ENCODE results near the gene DMPK.

The DMPK gene

GRCh38 chr19:45782162-45782691, at the start of gene DMPK:
Gene DMPK, minus strand, starts transcription at chr19:45782490. Its CDS starts 138 bp downstream, at chr19:45782352.
- no peak for DNase-seq

- no peak for DNase-seq
Observed at GRCh38 chr19:45828945-45829344, 46.7 kb upstream of the DMPK start.

- DNase-seq = no peak
Observed at GRCh38 chr19:45828523-45828922, 46.2 kb upstream of the DMPK start.

GRCh38 chr19:45827459-45828093, 45.3 kb upstream of the DMPK start:
- no peak for DNase-seq

GRCh38 chr19:45826934-45827333, 44.6 kb upstream of the DMPK start:
- no peak for DNase-seq

GRCh38 chr19:45825917-45826893, 43.9 kb upstream of the DMPK start:
- DNase-seq = no peak

- DNase-seq = no peak
Observed at GRCh38 chr19:45825263-45825605, 42.9 kb upstream of the DMPK start.

- DNase-seq = no peak
Observed at GRCh38 chr19:45824531-45825262, 42.4 kb upstream of the DMPK start.

GRCh38 chr19:45824041-45824471, 41.8 kb upstream of the DMPK start:
- no peak for DNase-seq

GRCh38 chr19:45823182-45823581, 40.9 kb upstream of the DMPK start:
- DNase-seq = no peak

GRCh38 chr19:45822716-45823115, 40.4 kb upstream of the DMPK start:
- no peak for DNase-seq

GRCh38 chr19:45821570-45821969, 39.3 kb upstream of the DMPK start:
- no peak for DNase-seq

GRCh38 chr19:45821103-45821521, 38.8 kb upstream of the DMPK start:
- no peak for DNase-seq

GRCh38 chr19:45820413-45821102, 38.3 kb upstream of the DMPK start:
- DNase-seq = no peak

- no peak for DNase-seq
Observed at GRCh38 chr19:45819769-45820168, 37.5 kb upstream of the DMPK start.

GRCh38 chr19:45817725-45818301, 35.5 kb upstream of the DMPK start:
- DNase-seq = no peak

GRCh38 chr19:45817010-45817724, 34.9 kb upstream of the DMPK start:
- peak; percentile 80 to 99 for DNase-seq

GRCh38 chr19:45816236-45817009, 34.1 kb upstream of the DMPK start:
- DNase-seq = no peak

- DNase-seq = no peak
Observed at GRCh38 chr19:45815481-45816216, 33.4 kb upstream of the DMPK start.

All from inflammatory macrophage treated with lipopolysaccharide for 1 hour (primary cell).